ENCODE results near the gene MED28.

MED28 gene

GRCh38 chr4:17670423-17670822 is 56.0 kb downstream of the MED28 start:
- DNase-seq, result no peak

- no peak for DNase-seq
Measured at GRCh38 chr4:17680559-17681280, 66.3 kb downstream of the MED28 start.

GRCh38 chr4:17681281-17682221 is 67.1 kb downstream of the MED28 start:
- no peak for DNase-seq

GRCh38 chr4:17682222-17682566 is 67.8 kb downstream of the MED28 start:
- no peak for DNase-seq

Data from stimulated activated CD4-positive, alpha-beta T cell treated with anti-CD3 and anti-CD28 coated beads, Interleukin-15, amount 100 ng/mL, for 24 hours (primary cell).